DMS153 treated with DMSO at 0.1 percent for 48 hours (cell line): Measurements from ENCODE around the gene PSME1.

ENCODE experiments used
- DNase-seq: peaks from one replicate; lab custom pipeline; 2025; ENCODE audit not compliant: unreplicated experiment; lab: John Stamatoyannopoulos, UW

Gene PSME1

GRCh38 chr14:24146453-24146977 lies 10.5 kb downstream of the PSME1 start, which contains the start of gene PSME2:
Gene PSME2, minus strand, starts transcription at chr14:24146610. Its CDS starts 29 bp downstream, at chr14:24146581.
- peak; percentile 76 for DNase-seq

DNA sequence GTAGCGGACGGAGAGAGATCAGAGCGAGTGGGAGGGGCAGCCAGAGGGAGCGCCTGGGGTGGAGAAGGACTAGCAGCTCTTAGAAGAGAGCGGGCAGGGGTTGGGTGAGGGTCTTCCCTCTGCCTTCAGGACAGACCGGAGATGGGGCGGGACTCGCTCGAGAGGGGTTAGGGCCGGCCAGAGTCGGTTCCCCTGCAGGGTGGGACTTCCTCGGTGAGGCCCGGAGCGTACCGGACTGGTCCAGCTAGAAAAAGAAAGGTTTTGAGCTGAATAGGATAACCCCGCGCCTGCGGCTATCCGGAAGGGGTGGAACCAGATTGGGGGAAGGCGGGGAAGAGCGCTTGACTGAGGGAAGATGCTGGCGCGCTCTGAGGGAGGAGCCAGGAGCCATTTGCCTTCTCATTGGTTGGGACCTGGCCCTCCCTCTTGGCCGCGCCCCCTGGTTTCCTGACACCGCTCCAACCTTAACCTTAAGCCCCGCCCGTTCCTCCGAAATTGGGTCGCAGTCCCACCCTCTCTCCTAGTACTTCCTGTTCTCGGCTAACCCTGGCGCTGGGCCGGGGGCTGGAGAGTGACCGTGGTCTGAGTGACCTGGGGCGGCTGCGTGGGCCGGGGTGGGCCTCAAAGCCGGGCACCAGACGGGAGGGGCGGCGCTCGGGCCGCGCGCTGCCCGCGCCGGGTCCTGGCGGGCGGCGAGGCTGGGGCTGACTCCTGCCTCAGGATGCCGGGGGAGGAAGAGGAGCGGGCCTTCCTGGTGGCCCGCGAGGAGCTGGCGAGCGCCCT lies 11.2 kb downstream of the PSME1 start, which contains the start of gene RNF31:
TSS of gene RNF31 (plus strand) at position 521 of the 783 bp plus-strand sequence. CDS start at position 722, 201 bp downstream.
- peak; percentile 96 for DNase-seq

DNA sequence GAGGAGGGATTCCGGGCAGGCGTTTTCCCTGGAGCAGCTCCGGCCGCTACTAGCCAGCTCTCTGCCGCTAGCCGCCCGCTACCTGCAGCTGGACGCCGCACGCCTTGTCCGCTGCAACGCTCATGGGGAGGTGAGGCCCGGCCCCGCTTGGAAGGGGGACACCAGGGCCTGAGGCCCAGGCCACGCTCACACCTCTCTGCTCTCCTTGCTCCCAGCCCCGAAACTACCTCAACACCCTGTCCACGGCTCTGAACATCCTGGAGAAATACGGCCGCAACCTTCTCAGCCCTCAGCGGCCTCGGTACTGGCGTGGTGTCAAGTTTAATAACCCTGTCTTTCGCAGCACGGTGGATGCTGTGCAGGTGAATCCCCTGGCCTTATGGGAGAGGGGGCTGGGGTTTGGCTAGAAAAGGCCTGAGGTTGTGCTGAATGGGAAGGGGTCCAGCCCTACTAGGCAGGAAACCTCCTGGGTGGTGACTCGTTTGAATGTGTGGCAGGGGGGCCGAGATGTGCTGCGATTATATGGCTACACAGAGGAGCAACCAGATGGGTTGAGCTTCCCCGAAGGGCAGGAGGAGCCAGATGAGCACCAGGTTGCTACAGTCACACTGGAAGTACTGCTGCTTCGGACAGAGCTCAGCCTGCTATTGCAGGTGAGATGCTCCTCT lies 11.9 kb downstream of the PSME1 start:
- no peak for DNase-seq

GRCh38 chr14:24149302-24149969 lies 13.4 kb downstream of the PSME1 start:
- DNase-seq = no peak

DNA sequence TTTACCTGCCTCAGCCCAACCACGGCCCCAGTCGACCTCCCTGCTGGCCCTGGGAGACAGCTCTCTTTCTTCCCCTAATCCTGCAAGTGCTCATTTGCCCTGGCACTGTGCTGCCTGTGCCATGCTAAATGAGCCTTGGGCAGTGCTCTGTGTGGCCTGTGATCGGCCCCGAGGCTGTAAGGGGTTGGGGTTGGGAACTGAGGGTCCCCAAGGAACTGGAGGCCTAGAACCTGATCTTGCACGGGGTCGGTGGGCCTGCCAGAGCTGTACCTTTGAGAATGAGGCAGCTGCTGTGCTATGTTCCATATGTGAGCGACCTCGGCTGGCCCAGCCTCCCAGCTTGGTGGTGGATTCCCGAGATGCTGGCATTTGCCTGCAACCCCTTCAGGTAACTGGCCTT lies 14.1 kb downstream of the PSME1 start:
- no peak for DNase-seq

- no peak for DNase-seq
Observed at GRCh38 chr14:24150567-24150966, 14.6 kb downstream of the PSME1 start.

GRCh38 chr14:24150993-24151392 lies 15.0 kb downstream of the PSME1 start:
- DNase-seq = no peak

GRCh38 chr14:24151404-24152080 lies 15.5 kb downstream of the PSME1 start:
- no peak for DNase-seq

GRCh38 chr14:24155100-24155499 lies 19.1 kb downstream of the PSME1 start:
- no peak for DNase-seq

- DNase-seq = no peak
Observed at GRCh38 chr14:24156840-24157239, 20.8 kb downstream of the PSME1 start.

GRCh38 chr14:24157331-24157730 lies 21.3 kb downstream of the PSME1 start:
- no peak for DNase-seq

DNA sequence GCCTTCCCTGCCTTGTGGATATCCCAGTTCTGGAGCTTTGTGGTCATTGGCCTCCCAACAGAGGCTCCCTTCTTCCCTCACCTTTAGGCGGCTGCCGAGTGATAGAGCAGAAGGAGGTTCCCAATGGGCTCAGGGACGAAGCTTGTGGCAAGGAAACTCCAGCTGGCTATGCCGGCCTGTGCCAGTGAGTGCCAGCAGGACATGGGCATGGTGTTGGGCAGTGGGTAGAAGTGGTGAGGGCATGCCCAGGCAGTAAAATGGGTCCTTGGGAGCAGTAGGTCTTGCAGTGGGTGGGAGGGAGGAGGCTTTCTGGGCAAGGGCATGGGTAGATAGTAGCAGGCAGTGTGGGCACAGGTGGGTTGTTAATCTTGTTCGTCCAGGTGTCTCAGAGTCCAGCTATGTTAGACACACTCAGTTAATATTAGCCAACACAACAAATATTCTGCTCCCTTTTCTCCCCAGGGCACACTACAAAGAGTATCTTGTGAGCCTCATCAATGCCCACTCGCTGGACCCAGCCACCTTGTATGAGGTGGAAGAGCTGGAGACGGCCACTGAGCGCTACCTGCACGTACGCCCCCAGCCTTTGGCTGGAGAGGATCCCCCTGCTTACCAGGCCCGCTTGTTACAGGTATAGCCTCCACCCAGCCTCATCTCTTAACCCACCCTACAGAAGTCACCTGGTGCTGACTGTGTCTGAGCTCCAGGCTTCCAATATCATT lies 23.9 kb downstream of the PSME1 start:
- DNase-seq = no peak

- no peak for DNase-seq
Observed at GRCh38 chr14:24160499-24160849, 24.5 kb downstream of the PSME1 start.

- DNase-seq = peak; percentile 93
Observed at GRCh38 chr14:24160850-24161804, 25.1 kb downstream of the PSME1 start, which contains the start of gene IRF9. Gene IRF9, plus strand, starts transcription at chr14:24161265. Its CDS starts 880 bp downstream, at chr14:24162145.

GRCh38 chr14:24162093-24162492 lies 26.1 kb downstream of the PSME1 start:
- DNase-seq = no peak

GRCh38 chr14:24164518-24164991 lies 28.6 kb downstream of the PSME1 start:
- DNase-seq = no peak

GRCh38 chr14:24165785-24166184 lies 29.8 kb downstream of the PSME1 start:
- DNase-seq = no peak

- DNase-seq = no peak
Observed at GRCh38 chr14:24167469-24168114, 31.6 kb downstream of the PSME1 start.
